ENCODE results near the gene BICRA. TPM values are rescaled to one million over a fixed set of nuclear protein-coding genes. Genes with fewer than 3 reads are reported as not detected.

The BICRA gene
- total and polyA plus RNA-seq, 2 of the 4 experiments (the other 2 are of a cell fraction), result 1.8 to 3.5 TPM

GRCh38 chr19:47707135-47707925 lies 98.4 kb downstream of the BICRA start (continued):
- TF ChIP-seq NFE2L2 (IDR thresholded peaks at IDR 0.05; ENCODE audit: low read depth, low read length) (no peak), RFX5 (IDR thresholded peaks at IDR 0.05; ENCODE audit: low read depth, low read length) (no peak), ELK1 (IDR thresholded peaks at IDR 0.05; ENCODE audit: borderline replicate concordance, low read depth, low read length) (no peak), MXI1 (IDR thresholded peaks at IDR 0.05; ENCODE audit: borderline replicate concordance, low read depth, low read length) (no peak), CEBPB (IDR thresholded peaks at IDR 0.05; ENCODE audit: low read depth, low read length) (no peak)
